ENCODE measurements around the gene SNRNP25.

The SNRNP25 gene

GRCh38 chr16:92431-93339, 39.1 kb downstream of the SNRNP25 start:
- H4K20me1 ChIP-seq (ENCODE audit: insufficient read depth, low read length) = no peaks in the 10 kb centered on the region
- H3K27ac ChIP-seq (ENCODE audit: low read depth, low read length, poor library complexity, severe bottlenecking) = no peak overlapping the region
- H3K9ac ChIP-seq (ENCODE audit: low read length) = no peak overlapping the region
- no peak overlapping the region for H3K4me2 ChIP-seq (ENCODE audit: low read length)
- H3K9me2 ChIP-seq (ENCODE audit: low read depth, low read length) = no peaks in the 10 kb centered on the region
- no peaks in the 10 kb centered on the region for H3K9me3 ChIP-seq (ENCODE audit: low read length)
- H3K27me3 ChIP-seq (ENCODE audit: insufficient read depth, low read length) = no peaks in the 10 kb centered on the region
- no peaks in the 10 kb centered on the region for H3F3A ChIP-seq (ENCODE audit: insufficient read depth, low read length)
- H3K79me2 ChIP-seq (ENCODE audit: insufficient read depth, low read length) = no peaks in the 10 kb centered on the region
- peaks cover 22% of the 10 kb centered on the region; the same call in 1 of the 2 replicates for H3K36me3 ChIP-seq (ENCODE audit: insufficient read depth, low read length)
- H3K4me3 ChIP-seq (ENCODE audit: low read depth, low read length, poor library complexity, severe bottlenecking) = no peak overlapping the region
- H2AFZ ChIP-seq (ENCODE audit: low read length) = no peak overlapping the region
- TF ChIP-seq EZH2 (IDR thresholded peaks at IDR 0.05; ENCODE audit: borderline replicate concordance, low read length) = no peak
- TF ChIP-seq CTCF (IDR thresholded peaks at IDR 0.05; ENCODE audit: low read length) = no peak
- H3K4me1 ChIP-seq (ENCODE audit: insufficient read depth, low read length, severe bottlenecking) = no peaks in the 10 kb centered on the region

GRCh38 chr16:94918-95265, 41.3 kb downstream of the SNRNP25 start:
- no peak overlapping the region for H3K27ac ChIP-seq (ENCODE audit: low read depth, low read length, poor library complexity, severe bottlenecking)
- H3K9me2 ChIP-seq (ENCODE audit: low read depth, low read length) = no peaks in the 10 kb centered on the region
- no peaks in the 10 kb centered on the region for H4K20me1 ChIP-seq (ENCODE audit: insufficient read depth, low read length)
- H3K36me3 ChIP-seq (ENCODE audit: insufficient read depth, low read length) = peaks cover 14% of the 10 kb centered on the region; the same call in 1 of the 2 replicates
- no peaks in the 10 kb centered on the region for H3K4me1 ChIP-seq (ENCODE audit: insufficient read depth, low read length, severe bottlenecking)
- no peaks in the 10 kb centered on the region for H3K27me3 ChIP-seq (ENCODE audit: insufficient read depth, low read length)
- H2AFZ ChIP-seq (ENCODE audit: low read length) = no peak overlapping the region
- no peak overlapping the region for H3K9ac ChIP-seq (ENCODE audit: low read length)
- no peak overlapping the region for H3K4me2 ChIP-seq (ENCODE audit: low read length)
- no peaks in the 10 kb centered on the region for H3K9me3 ChIP-seq (ENCODE audit: low read length)
- H3F3A ChIP-seq (ENCODE audit: insufficient read depth, low read length) = no peaks in the 10 kb centered on the region
- TF ChIP-seq EZH2 (IDR thresholded peaks at IDR 0.05; ENCODE audit: borderline replicate concordance, low read length) (no peak), CTCF (IDR thresholded peaks at IDR 0.05; ENCODE audit: low read length) (no peak)
- no peaks in the 10 kb centered on the region for H3K79me2 ChIP-seq (ENCODE audit: insufficient read depth, low read length)
- H3K4me3 ChIP-seq (ENCODE audit: low read depth, low read length, poor library complexity, severe bottlenecking) = no peak overlapping the region

GRCh38 chr16:96935-97381, 43.3 kb downstream of the SNRNP25 start:
- no peaks in the 10 kb centered on the region for H4K20me1 ChIP-seq (ENCODE audit: insufficient read depth, low read length)

More at GRCh38 chr16:96935-97381, 43.3 kb downstream of the SNRNP25 start:
- no peaks in the 10 kb centered on the region for H3K9me2 ChIP-seq (ENCODE audit: low read depth, low read length)
- H3K9ac ChIP-seq (ENCODE audit: low read length) = no peak overlapping the region
- H3K27me3 ChIP-seq (ENCODE audit: insufficient read depth, low read length) = no peaks in the 10 kb centered on the region
- H3K27ac ChIP-seq (ENCODE audit: low read depth, low read length, poor library complexity, severe bottlenecking) = no peak overlapping the region
- no peaks in the 10 kb centered on the region for H3K9me3 ChIP-seq (ENCODE audit: low read length)
- H3K4me1 ChIP-seq (ENCODE audit: insufficient read depth, low read length, severe bottlenecking) = no peaks in the 10 kb centered on the region
- no peaks in the 10 kb centered on the region for H3F3A ChIP-seq (ENCODE audit: insufficient read depth, low read length)
- no peak overlapping the region for H3K4me2 ChIP-seq (ENCODE audit: low read length)
- TF ChIP-seq EZH2 (IDR thresholded peaks at IDR 0.05; ENCODE audit: borderline replicate concordance, low read length) = no peak
- TF ChIP-seq CTCF (IDR thresholded peaks at IDR 0.05; ENCODE audit: low read length) = peak; percentile 99
- no peak overlapping the region for H2AFZ ChIP-seq (ENCODE audit: low read length)
- peaks cover 7% of the 10 kb centered on the region; the same call in 1 of the 2 replicates for H3K36me3 ChIP-seq (ENCODE audit: insufficient read depth, low read length)
- H3K4me3 ChIP-seq (ENCODE audit: low read depth, low read length, poor library complexity, severe bottlenecking) = no peak overlapping the region
- no peaks in the 10 kb centered on the region for H3K79me2 ChIP-seq (ENCODE audit: insufficient read depth, low read length)
